ENCODE measurements around the gene AHRR. TPM values are rescaled to one million over a fixed set of nuclear protein-coding genes. Genes with fewer than 3 reads are reported as not detected.
A peak's percentile ranks its signal among the peaks of the same experiment; 100 is the strongest.
"Not testable (repeated sequence)": the region's sequence is repeated elsewhere in the genome, so short reads cannot be mapped to it uniquely, and the experiment has no call there.

The AHRR gene
- total RNA-seq, 1 donor from 2014 or later, result 26.0 TPM

GRCh38 chr5:402615-403359 is 81.3 kb downstream of the AHRR start:
- no peak overlapping the region for H3K27ac Mint-ChIP-seq
- H3K27me3 Mint-ChIP-seq, result no peaks in the 10 kb centered on the region
- no peaks in the 10 kb centered on the region for H3K9me3 Mint-ChIP-seq
- peaks cover 14% of the 10 kb centered on the region for H3K4me1 Mint-ChIP-seq
- DNase-seq, result no peak
- peaks cover 30% of the 10 kb centered on the region for H3K36me3 Mint-ChIP-seq (ENCODE audit: low read depth)
- H3K4me3 Mint-ChIP-seq, result no peak overlapping the region
- intact Hi-C loops (cut with micrococcal nuclease), result no loop called here

- Mint-ChIP-seq H3K9me3 (no peaks in the 10 kb centered on the region), H3K4me3 (no peak overlapping the region), H3K4me1 (peaks cover 14% of the 10 kb centered on the region), H3K27ac (peak overlapping the region; percentile 21), H3K36me3 (ENCODE audit: low read depth) (peaks cover 27% of the 10 kb centered on the region), H3K27me3 (no peaks in the 10 kb centered on the region)
- DNase-seq, result no peak
- intact Hi-C loops (cut with micrococcal nuclease), result no loop called here
Measured at GRCh38 chr5:403995-404394, 82.5 kb downstream of the AHRR start.

DNA sequence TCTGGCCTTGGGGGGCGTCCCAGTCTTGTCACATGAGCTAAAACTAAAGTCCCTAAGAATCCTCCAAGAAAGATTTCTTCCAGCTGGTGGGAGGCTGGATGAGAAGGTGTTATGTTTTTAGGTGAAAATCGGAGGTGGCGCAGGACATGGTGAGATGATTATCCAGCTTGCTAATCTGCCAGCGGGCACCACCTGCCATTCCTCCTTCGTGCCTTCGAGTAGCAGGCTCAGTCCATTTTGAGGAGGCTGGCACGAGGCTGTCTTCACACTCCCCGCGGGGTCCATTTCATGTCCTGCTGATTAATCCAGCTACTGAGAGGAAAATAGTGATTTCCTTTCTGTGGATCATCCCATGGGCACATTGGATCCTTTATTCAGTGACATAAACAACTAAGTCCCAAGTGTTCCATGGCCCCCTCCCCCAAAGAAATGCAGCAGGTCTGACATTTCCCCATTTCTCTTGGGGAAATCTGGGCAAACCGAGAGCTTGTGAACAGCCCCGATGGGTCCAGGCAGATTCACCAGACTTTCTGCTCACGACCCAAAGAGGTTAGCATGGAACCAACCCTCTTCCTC is 83.2 kb downstream of the AHRR start:
- peaks cover 26% of the 10 kb centered on the region for H3K36me3 Mint-ChIP-seq (ENCODE audit: low read depth)

GRCh38 chr5:405421-405820 is 83.9 kb downstream of the AHRR start:
- Mint-ChIP-seq H3K27me3 (no peaks in the 10 kb centered on the region), H3K4me3 (no peak overlapping the region), H3K4me1 (peaks cover 7% of the 10 kb centered on the region), H3K27ac (peak overlapping the region; percentile 61), H3K9me3 (no peaks in the 10 kb centered on the region), H3K36me3 (ENCODE audit: low read depth) (peaks cover 19% of the 10 kb centered on the region)
- intact Hi-C loops (cut with micrococcal nuclease), result no loop called here
- no peak for DNase-seq

More for the DNA sequence above, 83.2 kb downstream of the AHRR start:
- intact Hi-C loops (cut with micrococcal nuclease), result no loop called here
- no peak overlapping the region for H3K27ac Mint-ChIP-seq
- no peak overlapping the region for H3K4me3 Mint-ChIP-seq
- no peaks in the 10 kb centered on the region for H3K9me3 Mint-ChIP-seq
- DNase-seq, result no peak
- H3K27me3 Mint-ChIP-seq, result no peaks in the 10 kb centered on the region
- peaks cover 9% of the 10 kb centered on the region for H3K4me1 Mint-ChIP-seq

DNA sequence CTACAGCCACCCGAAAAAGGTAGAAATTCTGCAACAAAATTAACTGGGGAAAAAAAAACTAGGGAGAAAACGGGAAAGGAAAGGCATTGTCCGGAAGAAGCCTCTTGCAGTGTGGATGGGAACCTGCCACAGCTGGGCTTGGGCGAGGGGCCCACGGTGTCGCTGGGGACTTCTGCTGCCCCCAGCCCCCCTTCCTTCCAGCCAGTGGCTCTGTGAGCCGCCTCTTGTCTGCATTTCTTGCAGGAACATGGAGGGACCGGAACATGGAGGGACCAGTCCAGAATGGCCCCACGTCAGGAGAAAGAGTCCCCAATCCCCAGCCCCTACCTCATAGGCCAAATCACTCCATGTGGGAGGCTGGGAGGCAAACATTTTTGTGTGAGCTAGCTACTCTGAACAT is 84.5 kb downstream of the AHRR start:
- H3K4me1 Mint-ChIP-seq, result peaks cover 8% of the 10 kb centered on the region
- H3K27me3 Mint-ChIP-seq, result no peaks in the 10 kb centered on the region
- intact Hi-C loops (cut with micrococcal nuclease), result no loop called here
- H3K4me3 Mint-ChIP-seq, result no peak overlapping the region
- no peaks in the 10 kb centered on the region for H3K9me3 Mint-ChIP-seq
- no peak for DNase-seq
- peaks cover 21% of the 10 kb centered on the region for H3K36me3 Mint-ChIP-seq (ENCODE audit: low read depth)
- no peak overlapping the region for H3K27ac Mint-ChIP-seq

DNA sequence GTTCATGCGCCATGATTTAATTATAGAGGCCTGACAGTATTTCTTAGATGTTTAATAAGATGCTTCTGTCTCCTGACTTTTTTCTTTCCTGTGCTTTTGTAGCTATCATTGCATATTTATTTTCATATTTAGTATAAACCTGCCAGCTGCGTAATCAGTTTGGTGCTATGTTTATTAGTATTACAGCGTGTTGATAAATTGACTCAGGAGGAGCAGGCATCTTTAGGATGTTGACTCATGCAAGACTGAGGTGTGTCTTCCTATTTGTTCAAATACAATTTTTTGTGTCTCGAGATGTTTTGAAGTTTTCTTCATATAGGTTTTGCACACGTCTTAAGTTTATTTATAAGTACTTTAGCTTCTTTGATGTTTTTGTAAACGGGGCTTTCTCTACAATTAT is 85.5 kb downstream of the AHRR start:
- H3K27me3 Mint-ChIP-seq, result no peaks in the 10 kb centered on the region
- no peak overlapping the region for H3K27ac Mint-ChIP-seq
- H3K36me3 Mint-ChIP-seq (ENCODE audit: low read depth), result peaks cover 17% of the 10 kb centered on the region
- H3K4me3 Mint-ChIP-seq, result no peak overlapping the region
- DNase-seq, result no peak
- peaks cover 16% of the 10 kb centered on the region for H3K4me1 Mint-ChIP-seq
- intact Hi-C loops (cut with micrococcal nuclease), result no loop called here
- H3K9me3 Mint-ChIP-seq, result no peaks in the 10 kb centered on the region

GRCh38 chr5:407801-408268 is 86.3 kb downstream of the AHRR start:
- no peak overlapping the region for H3K27ac Mint-ChIP-seq

DNA sequence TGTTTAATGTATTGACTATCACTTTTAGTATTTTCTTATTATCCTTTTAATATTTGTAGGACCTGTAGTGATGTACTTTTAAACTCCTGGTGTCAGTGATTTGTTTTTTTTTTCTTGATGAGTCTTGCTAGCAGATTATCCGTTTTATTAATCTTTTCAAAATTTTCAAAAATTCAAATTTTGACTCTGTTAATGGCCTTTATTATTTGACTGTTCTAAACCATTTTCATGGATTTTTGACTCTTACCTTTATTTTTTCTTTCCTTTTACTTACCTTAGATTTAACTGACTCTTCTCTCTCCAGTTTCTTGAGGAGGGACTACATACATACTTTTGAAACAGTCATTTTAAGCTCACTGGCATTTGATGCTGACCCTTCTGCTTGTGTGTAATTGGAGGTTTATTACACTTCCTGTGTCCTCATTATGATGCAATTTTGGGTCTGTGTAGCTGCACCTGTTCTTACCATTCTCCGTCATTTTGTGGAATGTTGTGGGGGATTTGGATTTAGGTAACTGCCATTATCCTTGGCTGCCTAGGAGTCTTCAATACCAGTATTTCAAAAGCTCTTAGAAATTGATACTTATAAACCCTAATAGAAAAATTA is 89.5 kb downstream of the AHRR start:
- H3K27me3 Mint-ChIP-seq, result no peaks in the 10 kb centered on the region
- intact Hi-C loops (cut with micrococcal nuclease), result loop anchor here (5.0 kb wide), 1 partner anchor 34 kb away; no protein-coding TSS in a partner anchor
- peaks cover 22% of the 10 kb centered on the region for H3K4me1 Mint-ChIP-seq
- H3K27ac Mint-ChIP-seq, result peak overlapping the region; percentile 56
- H3K9me3 Mint-ChIP-seq, result no peaks in the 10 kb centered on the region
- no peak for DNase-seq
- H3K36me3 Mint-ChIP-seq (ENCODE audit: low read depth), result peaks cover 13% of the 10 kb centered on the region
- H3K4me3 Mint-ChIP-seq, result peak overlapping the region; percentile 8

More at GRCh38 chr5:407801-408268, 86.3 kb downstream of the AHRR start:
- H3K36me3 Mint-ChIP-seq (ENCODE audit: low read depth), result peaks cover 19% of the 10 kb centered on the region
- intact Hi-C loops (cut with micrococcal nuclease), result no loop called here
- peaks cover 19% of the 10 kb centered on the region for H3K4me1 Mint-ChIP-seq
- H3K4me3 Mint-ChIP-seq, result no peak overlapping the region
- H3K9me3 Mint-ChIP-seq, result no peaks in the 10 kb centered on the region
- no peaks in the 10 kb centered on the region for H3K27me3 Mint-ChIP-seq
- no peak for DNase-seq

DNA sequence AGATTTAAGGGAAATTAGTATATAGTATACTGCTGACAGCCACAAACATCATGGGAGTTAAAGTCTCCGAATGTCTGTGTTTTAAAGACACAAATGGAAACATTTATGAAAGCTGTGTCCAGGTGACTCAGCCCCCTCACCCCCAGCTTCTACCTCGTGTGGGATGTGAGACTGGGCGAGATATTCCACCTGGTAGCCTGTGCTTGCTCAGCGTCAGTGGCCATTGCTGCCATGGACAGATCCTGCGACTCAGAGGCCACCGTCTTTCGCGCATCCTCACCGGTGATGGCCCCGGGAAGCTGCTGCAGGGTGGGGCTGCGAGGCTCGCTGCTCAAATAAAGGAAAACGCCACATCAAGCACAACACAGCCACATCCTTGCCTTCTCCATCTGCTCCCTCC is 90.2 kb downstream of the AHRR start:
- Mint-ChIP-seq H3K4me1 (peaks cover 22% of the 10 kb centered on the region), H3K4me3 (no peak overlapping the region), H3K36me3 (ENCODE audit: low read depth) (peaks cover 13% of the 10 kb centered on the region), H3K9me3 (no peaks in the 10 kb centered on the region), H3K27ac (peak overlapping the region; percentile 51), H3K27me3 (no peaks in the 10 kb centered on the region)
- no peak for DNase-seq
- intact Hi-C loops (cut with micrococcal nuclease), result loop anchor here (5.0 kb wide), 1 partner anchor 34 kb away; no protein-coding TSS in a partner anchor

GRCh38 chr5:414991-415927 is 93.7 kb downstream of the AHRR start:
- not testable (repeated sequence) for DNase-seq, H3K27me3 Mint-ChIP-seq, H3K27ac Mint-ChIP-seq, H3K9me3 Mint-ChIP-seq, H3K4me3 Mint-ChIP-seq
- intact Hi-C loops (cut with micrococcal nuclease), result loop anchor here (5.0 kb wide), 1 partner anchor 38 kb away; no protein-coding TSS in a partner anchor
- Mint-ChIP-seq H3K4me1 (peaks cover 21% of the 10 kb centered on the region), H3K36me3 (ENCODE audit: low read depth) (peaks cover 13% of the 10 kb centered on the region)

DNA sequence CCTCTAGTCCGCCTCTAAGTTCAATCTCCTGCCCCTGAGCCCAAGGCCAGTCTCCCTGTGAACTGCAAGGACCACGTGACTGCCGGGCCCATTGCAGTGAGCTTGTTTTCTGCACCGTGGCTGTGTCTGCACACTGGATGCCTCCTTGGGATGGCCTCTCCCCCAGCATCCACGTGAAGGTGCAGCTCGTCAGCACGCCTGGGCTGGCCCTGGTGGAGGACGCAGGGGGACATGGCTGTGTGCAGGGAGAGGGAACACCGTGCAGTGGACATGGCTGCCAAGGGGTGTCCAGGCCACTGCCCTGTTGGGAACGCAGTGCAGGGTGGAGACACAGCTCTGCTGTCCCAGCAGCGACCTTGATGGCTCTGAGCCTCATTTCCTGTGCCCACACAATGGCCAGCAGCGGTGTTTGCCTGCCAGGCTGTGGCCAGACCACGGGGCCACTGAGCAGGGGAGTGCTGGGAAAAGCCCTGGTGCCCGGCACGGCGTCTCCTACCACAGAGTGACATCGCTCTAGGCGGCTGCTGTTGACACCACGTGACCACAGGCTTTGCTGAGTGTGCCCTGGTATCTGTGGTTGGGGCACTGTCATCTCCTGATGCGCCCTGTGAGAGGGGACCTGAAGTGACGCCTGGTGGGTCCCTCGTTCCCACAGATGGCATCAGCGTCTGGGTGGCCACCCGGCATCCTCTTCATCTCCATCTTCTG is 94.6 kb downstream of the AHRR start:
- Mint-ChIP-seq H3K4me1 (peaks cover 21% of the 10 kb centered on the region), H3K27ac (no peak overlapping the region), H3K9me3 (no peaks in the 10 kb centered on the region), H3K36me3 (ENCODE audit: low read depth) (peaks cover 10% of the 10 kb centered on the region), H3K27me3 (no peaks in the 10 kb centered on the region), H3K4me3 (no peak overlapping the region)
- no peak for DNase-seq
- intact Hi-C loops (cut with micrococcal nuclease), result no loop called here

GRCh38 chr5:416636-416960 is 95.1 kb downstream of the AHRR start:
- intact Hi-C loops (cut with micrococcal nuclease), result no loop called here
- H3K36me3 Mint-ChIP-seq (ENCODE audit: low read depth), result peaks cover 8% of the 10 kb centered on the region
- H3K9me3 Mint-ChIP-seq, result no peaks in the 10 kb centered on the region
- H3K4me3 Mint-ChIP-seq, result no peak overlapping the region
- no peak for DNase-seq
- no peak overlapping the region for H3K27ac Mint-ChIP-seq
- no peaks in the 10 kb centered on the region for H3K27me3 Mint-ChIP-seq
- peaks cover 19% of the 10 kb centered on the region for H3K4me1 Mint-ChIP-seq
